Adrenal gland (tissue), 5 donors: ENCODE measurements around the gene PNLIPRP2.

Source experiments
- CTCF ChIP-seq, 6 experiments: fragments of 450-650 bp in 4 of 6; fragments of 200-600 bp in 2 of 6; sonication (generic) in 1 of 6; IDR thresholded peaks; 1 replicate in 5 of 6; 2 replicates in 1 of 6; pipeline versions ENCODE4 v1.5.1 to v1.8.0; 2016 to 2021; ENCODE audit warnings: antibody characterized with exemption in 6 of 6, mild to moderate bottlenecking in 2 of 6, moderate library complexity in 1 of 6
- POLR2A ChIP-seq, 2 donors: fragments of 450-650 bp; IDR thresholded peaks; one replicate each; pipeline ENCODE4 v1.6.1; 2017; ENCODE audit warnings: antibody characterized with exemption in 2 of 2, mild to moderate bottlenecking in 2 of 2, moderate library complexity in 1 of 2
- donor health status: DM: no; HTN: no; CAD: no.

DNA sequence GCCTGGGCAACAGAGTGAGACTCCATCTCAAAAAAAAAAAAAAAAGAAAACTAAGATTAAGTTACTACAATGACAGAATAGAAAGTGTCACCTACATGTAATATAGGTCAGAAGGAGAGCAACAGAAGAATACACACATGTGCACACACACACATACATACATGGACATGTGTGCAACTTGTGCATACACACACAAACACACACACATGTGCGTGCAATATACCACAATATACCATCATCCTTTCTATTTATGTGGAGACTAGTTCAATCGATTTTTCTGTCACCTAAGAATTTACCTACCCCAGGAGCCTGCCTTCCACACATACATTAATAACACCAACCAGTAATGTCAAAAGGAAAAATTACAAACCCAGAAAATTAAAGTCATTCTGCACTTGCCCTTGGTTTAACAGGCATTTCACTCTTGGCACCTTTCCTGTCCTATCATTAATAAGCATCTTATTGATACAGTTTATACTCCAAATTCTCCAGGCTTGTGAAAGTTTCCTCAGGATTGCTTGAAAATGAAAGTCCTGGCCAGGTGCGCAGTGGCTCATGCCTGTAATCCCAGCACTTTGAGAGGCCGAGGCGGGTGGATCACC is 27.5 kb upstream of the PNLIPRP2 start:
- TF ChIP-seq CTCF (IDR thresholded peaks at IDR 0.05) (no peak), POLR2A (IDR thresholded peaks at IDR 0.05) (no peak)
